Measurements from ENCODE around the gene MMP7. TPM values are rescaled to one million over a fixed set of nuclear protein-coding genes. Genes with fewer than 3 reads are reported as not detected.
A peak's percentile ranks its signal among the peaks of the same experiment; 100 is the strongest.

MMP7 gene
- total and polyA plus RNA-seq, 2 donors (not counting 3 experiments of a cell fraction or from before 2014, with no cell fraction given) = 0.65 TPM; not detected in 1

DNA sequence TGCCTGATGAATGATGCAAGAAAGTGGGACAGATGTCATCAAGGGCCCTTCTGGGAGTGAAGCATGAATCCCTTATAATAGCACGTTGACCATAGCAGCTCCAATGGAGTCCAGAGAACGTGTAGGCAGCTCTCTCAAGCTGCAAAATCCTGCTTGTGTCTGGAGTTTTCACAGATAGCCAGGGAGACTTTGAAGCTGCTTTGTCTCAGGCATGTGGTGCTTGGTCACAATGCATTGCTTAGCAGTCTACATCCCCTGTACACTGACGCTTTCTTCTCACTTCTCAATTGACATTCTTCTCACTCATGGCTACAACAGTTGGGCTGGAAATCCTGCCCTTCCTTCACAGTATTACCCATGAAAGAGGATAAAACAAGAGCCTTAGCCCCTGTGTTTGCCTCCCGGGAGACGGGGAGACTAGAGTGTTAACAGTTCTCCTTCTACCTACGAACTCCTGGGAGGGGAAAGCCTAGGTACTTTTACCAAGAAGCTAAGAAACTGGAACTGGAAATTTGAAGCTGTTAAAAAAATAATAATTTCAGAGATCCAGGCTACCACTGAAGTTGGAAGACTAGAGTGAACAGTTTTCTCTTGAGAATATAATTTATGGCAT is 20.7 kb upstream of the MMP7 start:
- Histone ChIP-seq H3K27ac (ENCODE audit: insufficient read depth, low read depth, low read length) (no peak overlapping the region), H3K79me2 (ENCODE audit: control insufficient read depth, insufficient read depth, low read length) (no peaks in the 10 kb centered on the region), H3K4me1 (ENCODE audit: control insufficient read depth, extremely low read depth, insufficient read depth, low read length) (no peaks in the 10 kb centered on the region), H4K20me1 (replicated peaks; ENCODE audit: control insufficient read depth, extremely low read depth, insufficient read depth, low read length) (no peaks in the 10 kb centered on the region), H3K27me3 (ENCODE audit: control insufficient read depth in 2 of 2, insufficient read depth in 2 of 2, low read length in 2 of 2) (no peaks in the 10 kb centered on the region), H3K9me3 (replicated peaks; ENCODE audit: control insufficient read depth, insufficient read depth, low read length) (no peaks in the 10 kb centered on the region), H3K9ac (replicated peaks; ENCODE audit: extremely low read depth, insufficient read depth, low read length) (no peak overlapping the region), H3K9me1 (replicated peaks; ENCODE audit: control insufficient read depth, extremely low read depth, insufficient read depth, low read length) (no peaks in the 10 kb centered on the region), H2AFZ (ENCODE audit: low read depth, low read length) (peak overlapping the region; percentile 7), H3K4me3 (replicated peaks in 1 of 3; ENCODE audit: insufficient read depth in 1 of 3, low read depth in 1 of 3, low read length in 3 of 3) (no peak overlapping the region), H3K4me2 (ENCODE audit: insufficient read depth, low read length) (no peak overlapping the region), H3K36me3 (ENCODE audit: control insufficient read depth in 2 of 2, extremely low read depth in 1 of 2, insufficient read depth in 2 of 2, low read length in 2 of 2) (no peaks in the 10 kb centered on the region)
- dilution Hi-C loops (cut with MboI; ENCODE audit: extremely low pct_ligation_motif_present, low sequenced_read_pairs) = no loop called here
- FAIRE-seq (no peak), DNase-seq (ENCODE audit: low read depth, low spot score) (no peak)
- TF ChIP-seq POLR2AphosphoS5 (IDR thresholded peaks at IDR 0.05; ENCODE audit: insufficient read depth, low read depth, low read length) (no peak), FOS (IDR thresholded peaks at IDR 0.05; ENCODE audit: borderline replicate concordance, insufficient read depth, low read length) (no peak), GATA2 (IDR thresholded peaks at IDR 0.05; ENCODE audit: insufficient read depth, insufficient read length, low read depth, low read length) (no peak), MYC (IDR thresholded peaks at IDR 0.05; ENCODE audit: low read depth, low read length) (no peak), EZH2 (IDR thresholded peaks at IDR 0.05; ENCODE audit: borderline replicate concordance, low read depth, low read length, severe bottlenecking) (no peak), POLR2A (IDR thresholded peaks at IDR 0.05; ENCODE audit: low read depth, low read length) (no peak), JUN (IDR thresholded peaks at IDR 0.05; ENCODE audit: borderline replicate concordance, insufficient read depth, insufficient read length, low read depth) (no peak)
- TF ChIP-seq, protein P1, sequence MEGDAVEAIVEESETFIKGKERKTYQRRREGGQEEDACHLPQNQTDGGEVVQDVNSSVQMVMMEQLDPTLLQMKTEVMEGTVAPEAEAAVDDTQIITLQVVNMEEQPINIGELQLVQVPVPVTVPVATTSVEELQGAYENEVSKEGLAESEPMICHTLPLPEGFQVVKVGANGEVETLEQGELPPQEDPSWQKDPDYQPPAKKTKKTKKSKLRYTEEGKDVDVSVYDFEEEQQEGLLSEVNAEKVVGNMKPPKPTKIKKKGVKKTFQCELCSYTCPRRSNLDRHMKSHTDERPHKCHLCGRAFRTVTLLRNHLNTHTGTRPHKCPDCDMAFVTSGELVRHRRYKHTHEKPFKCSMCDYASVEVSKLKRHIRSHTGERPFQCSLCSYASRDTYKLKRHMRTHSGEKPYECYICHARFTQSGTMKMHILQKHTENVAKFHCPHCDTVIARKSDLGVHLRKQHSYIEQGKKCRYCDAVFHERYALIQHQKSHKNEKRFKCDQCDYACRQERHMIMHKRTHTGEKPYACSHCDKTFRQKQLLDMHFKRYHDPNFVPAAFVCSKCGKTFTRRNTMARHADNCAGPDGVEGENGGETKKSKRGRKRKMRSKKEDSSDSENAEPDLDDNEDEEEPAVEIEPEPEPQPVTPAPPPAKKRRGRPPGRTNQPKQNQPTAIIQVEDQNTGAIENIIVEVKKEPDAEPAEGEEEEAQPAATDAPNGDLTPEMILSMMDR (IDR thresholded peaks at IDR 0.05; ENCODE audit: extremely low read depth in 1 of 2, insufficient read depth in 1 of 2, low read depth in 1 of 2, low read length in 2 of 2) = no peak
- TF ChIP-seq, protein P2, sequence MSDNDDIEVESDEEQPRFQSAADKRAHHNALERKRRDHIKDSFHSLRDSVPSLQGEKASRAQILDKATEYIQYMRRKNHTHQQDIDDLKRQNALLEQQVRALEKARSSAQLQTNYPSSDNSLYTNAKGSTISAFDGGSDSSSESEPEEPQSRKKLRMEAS (IDR thresholded peaks at IDR 0.05; ENCODE audit: insufficient read depth, insufficient read length) = no peak
- intact Hi-C loops (cut with micrococcal nuclease) = no loop called here
- POLR2A ChIA-PET = no interaction called here
- CTCF ChIA-PET = interaction anchor here (1.2 kb wide), 1 partner anchor 52 kb away, joined by 6 read pairs; no protein-coding TSS in a partner anchor
- no TSS peak for BruUV-seq (replicated peaks)
